AG04450 (cell line): ENCODE measurements around the gene RHOV. TPM values are rescaled to one million over a fixed set of nuclear protein-coding genes. Genes with fewer than 3 reads are reported as not detected.

Experiments
- CTCF ChIA-PET: fragments of 300-600, 350-600 bp; formaldehyde crosslinking; extraction: SDS; loops from one replicate; lab custom pipeline; 2022; ENCODE audit warnings: antibody characterized with exemption, inconsistent platforms; lab: Charles Lee
- POLR2A ChIA-PET: fragments of 350-600 bp; formaldehyde crosslinking; extraction: SDS; loops from one replicate; lab custom pipeline; 2021; ENCODE audit warnings: antibody characterized with exemption, inconsistent platforms; lab: Yijun Ruan, JAX
- DNase-seq: peaks from one replicate; pipeline ENCODE4 v3.0.0-alpha.2; 2011; ENCODE audit warnings: low read depth, low spot score
- H3K27ac ChIP-seq: one replicate; pipeline ENCODE4 v1.5.1; 2012; ENCODE audit warnings: low read depth, low read length, control low read depth
- H3K27me3 ChIP-seq: one replicate; pipeline ENCODE4 v1.6.0; 2012; ENCODE audit warnings: low read length; ENCODE audit not compliant: control insufficient read depth, insufficient read depth
- H3K4me3 ChIP-seq: 2 replicates; pipeline ENCODE4 v1.5.1; 2011; ENCODE audit warnings: mild to moderate bottlenecking, low read depth, low read length, control low read depth
- H3K9me3 ChIP-seq: 2 replicates; pipeline ENCODE4 v1.5.1; 2012; ENCODE audit warnings: low read length; ENCODE audit not compliant: control insufficient read depth, insufficient read depth
- CTCF ChIP-seq: IDR thresholded peaks from 2 replicates; pipeline ENCODE4 v1.5.1; 2011; ENCODE audit warnings: low read depth, low read length, control low read depth, inconsistent platforms
- polyA plus RNA-seq: library from polyadenylated mRNA; depleted of rRNA; stranded (reverse); fragments of >200 nt; gene quantifications from 2 replicates; pipeline ENCODE4 v1.2.3, GENCODE V29; 2011

Gene RHOV
- polyA plus RNA-seq, 1 experiment = 0.04 TPM

GRCh38 chr15:40909662-40910630 lies 35.9 kb upstream of the RHOV start:
- Histone ChIP-seq H3K27me3 (no peaks in the 10 kb centered on the region), H3K9me3 (no peaks in the 10 kb centered on the region; the same call in 1 of the 2 replicates), H3K4me3 (no peak overlapping the region), H3K27ac (no peak overlapping the region)
- TF ChIP-seq CTCF = no peak
- DNase-seq = no peak
- CTCF ChIA-PET = interaction anchor here (1.6 kb wide), 1 partner anchor 32 kb away, joined by 5 read pairs; no protein-coding TSS in a partner anchor
- POLR2A ChIA-PET = interaction anchor here (0.7 to 0.8 kb wide), 3 partner anchors 14 to 31 kb away, joined by 3 to 5 read pairs (median 4); no protein-coding TSS in a partner anchor

GRCh38 chr15:40908095-40908494 lies 34.1 kb upstream of the RHOV start:
- ChIA-PET POLR2A (no interaction called here), CTCF (interaction anchor here (1.0 to 8.0 kb wide), 4 partner anchors 14 to 276 kb away, joined by 3 to 202 read pairs (median 4); partner anchors contain the start of gene VPS18)
- TF ChIP-seq CTCF = no peak
- H3K27me3 ChIP-seq = no peaks in the 10 kb centered on the region
- no peak overlapping the region for H3K27ac ChIP-seq
- DNase-seq = no peak
- no peaks in the 10 kb centered on the region; the same call in 1 of the 2 replicates for H3K9me3 ChIP-seq
- no peak overlapping the region for H3K4me3 ChIP-seq

- no peak for DNase-seq
- H3K9me3 ChIP-seq = no peaks in the 10 kb centered on the region; the same call in 1 of the 2 replicates
- POLR2A ChIA-PET = no interaction called here
- peak overlapping the region; percentile 48 for H3K4me3 ChIP-seq
- H3K27me3 ChIP-seq = no peaks in the 10 kb centered on the region
- H3K27ac ChIP-seq = peak overlapping the region; percentile 94
- CTCF ChIA-PET = interaction anchor here (1.0 to 8.0 kb wide), 12 partner anchors 8 to 278 kb away, joined by 3 to 202 read pairs (median 10); partner anchors contain the start of gene VPS18
- TF ChIP-seq CTCF = no peak
Observed at GRCh38 chr15:40906991-40907802, 33.2 kb upstream of the RHOV start.

GRCh38 chr15:40906091-40906990 lies 32.3 kb upstream of the RHOV start:
- DNase-seq = peak; percentile 86
- Histone ChIP-seq H3K27ac (peak overlapping the region; percentile 94), H3K9me3 (no peaks in the 10 kb centered on the region; the same call in 1 of the 2 replicates), H3K4me3 (peak overlapping the region; percentile 48), H3K27me3 (no peaks in the 10 kb centered on the region)
- peak; percentile 80 for TF ChIP-seq CTCF
- POLR2A ChIA-PET = interaction anchor here (0.5 to 1.1 kb wide), 8 partner anchors 12 to 883 kb away, joined by 3 to 7 read pairs (median 4); partner anchors contain the start of genes DLL4 and VPS18
- CTCF ChIA-PET = interaction anchor here (0.7 to 8.0 kb wide), 27 partner anchors 9 to 427 kb away, joined by 3 to 202 read pairs (median 4); partner anchors contain the start of genes NUSAP1, OIP5 and VPS18
